Stimulated activated naive CD8-positive, alpha-beta T cell treated with anti-CD3 and anti-CD28 coated beads, Interleukin-15, amount 100 ng/mL, for 72 hours (primary cell): ENCODE data around the gene TMEM115.
A peak's percentile ranks its signal among the peaks of the same experiment; 100 is the strongest.

ENCODE experiments used
- ATAC-seq: fragments of 150-1000 bp; cut with Tn5 transposase; 2 replicates; pipeline ENCODE4 v1.10.0; 2021; ENCODE audit warnings: mild to moderate bottlenecking, moderate library complexity
- DNase-seq, 2 donors: peaks; one replicate each; pipeline ENCODE4 v3.0.0; 2021 to 2022
- H3K27ac Mint-ChIP-seq, 2 donors: one replicate each; pipeline ENCODE4 v1.8.0; 2022; ENCODE audit warnings: mild to moderate bottlenecking in 2 of 2, mixed read lengths in 2 of 2, moderate library complexity in 2 of 2
- H3K27me3 Mint-ChIP-seq: one replicate; pipeline ENCODE4 v1.8.0; 2022; ENCODE audit warnings: mixed read lengths
- H3K4me1 Mint-ChIP-seq: one replicate; pipeline ENCODE4 v1.8.0; 2022; ENCODE audit warnings: mild to moderate bottlenecking, mixed read lengths
- H3K4me3 Mint-ChIP-seq, 2 donors: one replicate each; pipeline ENCODE4 v1.8.0; 2022; ENCODE audit warnings: mild to moderate bottlenecking in 2 of 2, mixed read lengths in 2 of 2, moderate library complexity in 1 of 2
- H3K9me3 Mint-ChIP-seq, 2 donors: one replicate each; pipeline ENCODE4 v1.8.0; 2022; ENCODE audit warnings: mixed read lengths in 2 of 2

Gene TMEM115

GRCh38 chr3:50333744-50334328 lies 25.5 kb downstream of the TMEM115 start:
- ATAC-seq (no peak), DNase-seq (no peak)
- H3K27me3 Mint-ChIP-seq: no peaks in the 10 kb centered on the region
- peaks cover 61% of the 10 kb centered on the region for H3K4me1 Mint-ChIP-seq
- H3K4me3 Mint-ChIP-seq: peak overlapping the region; percentile 65 to 76
- no peaks in the 10 kb centered on the region for H3K9me3 Mint-ChIP-seq
- H3K27ac Mint-ChIP-seq: peak overlapping the region; percentile 77 to 85

GRCh38 chr3:50331364-50331907 lies 27.9 kb downstream of the TMEM115 start:
- Mint-ChIP-seq H3K27me3 (no peaks in the 10 kb centered on the region), H3K27ac (no peak overlapping the region), H3K4me1 (peaks cover 57% of the 10 kb centered on the region), H3K9me3 (no peaks in the 10 kb centered on the region), H3K4me3 (no peak overlapping the region)
- no peak for DNase-seq
- no peak for ATAC-seq

DNA sequence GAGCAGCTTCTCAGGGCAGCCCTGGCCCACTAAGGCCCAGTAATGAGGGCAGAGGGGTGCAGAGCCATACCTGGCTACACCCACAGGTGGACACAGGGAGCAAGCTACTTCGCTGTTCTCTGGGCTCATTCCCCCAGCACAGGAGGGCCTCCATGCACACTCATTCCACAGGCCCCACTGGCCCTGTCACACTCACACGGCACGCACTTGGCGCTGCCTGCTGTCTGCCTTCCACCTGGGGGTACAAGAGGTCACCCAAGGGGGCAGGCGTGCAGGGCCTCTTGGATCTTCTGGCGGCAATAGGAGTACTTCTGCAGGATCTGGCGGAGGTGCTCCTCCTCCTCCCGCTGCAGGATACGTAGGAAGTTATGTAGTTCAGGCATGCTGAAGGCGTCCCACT lies 29.0 kb downstream of the TMEM115 start:
- peaks cover 50% of the 10 kb centered on the region for H3K4me1 Mint-ChIP-seq
- H3K27me3 Mint-ChIP-seq: no peaks in the 10 kb centered on the region
- DNase-seq (no peak), ATAC-seq (no peak)
- H3K4me3 Mint-ChIP-seq: no peak overlapping the region
- H3K9me3 Mint-ChIP-seq: no peaks in the 10 kb centered on the region
- no peak overlapping the region for H3K27ac Mint-ChIP-seq

DNA sequence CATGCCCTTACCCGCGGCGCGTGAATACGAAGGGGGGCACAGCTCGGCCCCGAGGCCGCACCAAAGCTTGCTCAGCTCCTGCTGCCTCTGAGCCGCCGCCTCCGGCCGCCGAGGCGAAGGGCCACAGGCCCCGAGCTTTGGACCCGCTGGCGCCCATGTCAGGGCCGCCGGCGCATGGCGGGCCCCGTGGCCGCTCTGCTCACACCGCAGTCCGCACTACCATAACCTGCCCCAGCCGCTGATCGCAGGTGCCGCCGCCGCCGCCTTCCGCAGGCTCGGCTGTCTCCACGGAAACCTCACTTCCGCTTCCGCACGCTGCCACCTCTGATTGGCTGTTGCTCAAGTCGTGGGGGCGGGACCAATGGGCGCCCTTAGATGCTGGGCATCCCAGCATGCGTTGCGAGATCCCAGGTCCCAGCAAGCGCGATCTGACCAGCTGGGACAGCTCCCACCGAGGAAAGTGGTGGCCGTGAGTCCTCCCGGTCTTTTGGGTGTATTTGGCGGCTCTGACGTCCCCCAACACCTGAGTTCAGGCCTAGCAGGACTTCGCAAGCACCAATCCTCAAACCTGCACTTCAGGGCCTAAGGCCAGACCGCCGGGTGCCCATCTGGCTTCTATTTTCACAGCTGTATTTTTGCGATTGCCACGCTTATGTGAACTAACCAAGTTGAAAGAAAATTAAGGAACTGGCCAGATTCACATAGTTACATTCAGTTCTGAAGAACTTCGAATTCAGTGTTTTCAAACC lies 31.2 kb downstream of the TMEM115 start, which contains the start of gene TUSC2:
TUSC2 (minus strand) TSS at position 281 of the 749 bp plus-strand sequence; CDS start at position 157, 124 bp downstream.
- H3K27me3 Mint-ChIP-seq: no peaks in the 10 kb centered on the region
- peak within 1 kb of the TSS; percentile 87 for H3K4me3 Mint-ChIP-seq
- peak within 1 kb of the TSS; percentile 79 to 95 for H3K27ac Mint-ChIP-seq
- DNase-seq: peak; percentile 89 to 95
- peak; percentile 93 for ATAC-seq
- H3K9me3 Mint-ChIP-seq: no peaks in the 10 kb centered on the region
- peaks cover 50% of the 10 kb centered on the region for H3K4me1 Mint-ChIP-seq

DNA sequence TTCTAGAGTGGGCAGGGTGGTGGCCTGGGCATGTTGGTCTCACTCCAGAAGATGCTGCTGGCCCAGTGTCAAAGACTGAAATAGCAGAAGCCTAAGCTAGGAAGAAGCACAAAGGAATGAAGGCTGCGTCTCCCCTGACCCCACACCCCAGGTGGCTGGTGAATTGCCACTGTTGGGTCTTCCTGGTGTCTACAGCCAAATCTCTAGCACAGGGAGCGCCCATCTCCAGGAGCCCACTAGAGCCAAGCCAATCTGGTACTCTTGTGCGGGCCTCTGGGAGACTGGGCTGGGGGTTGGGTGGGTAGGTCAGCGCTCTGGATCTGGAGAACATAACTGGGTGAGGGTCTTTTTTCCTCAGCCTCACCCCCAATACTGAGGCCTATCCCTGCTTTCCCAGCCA lies 32.2 kb downstream of the TMEM115 start:
- Mint-ChIP-seq H3K9me3 (no peaks in the 10 kb centered on the region), H3K4me3 (peak overlapping the region; percentile 87)

GRCh38 chr3:50326182-50326541 lies 33.2 kb downstream of the TMEM115 start:
- no peak overlapping the region for H3K4me3 Mint-ChIP-seq
- ATAC-seq (no peak), DNase-seq (no peak)

More for the DNA sequence above, 32.2 kb downstream of the TMEM115 start:
- DNase-seq (no peak), ATAC-seq (no peak)
- H3K27ac Mint-ChIP-seq: peak overlapping the region; percentile 76 to 95
- peaks cover 60% of the 10 kb centered on the region for H3K4me1 Mint-ChIP-seq
- no peaks in the 10 kb centered on the region for H3K27me3 Mint-ChIP-seq

DNA sequence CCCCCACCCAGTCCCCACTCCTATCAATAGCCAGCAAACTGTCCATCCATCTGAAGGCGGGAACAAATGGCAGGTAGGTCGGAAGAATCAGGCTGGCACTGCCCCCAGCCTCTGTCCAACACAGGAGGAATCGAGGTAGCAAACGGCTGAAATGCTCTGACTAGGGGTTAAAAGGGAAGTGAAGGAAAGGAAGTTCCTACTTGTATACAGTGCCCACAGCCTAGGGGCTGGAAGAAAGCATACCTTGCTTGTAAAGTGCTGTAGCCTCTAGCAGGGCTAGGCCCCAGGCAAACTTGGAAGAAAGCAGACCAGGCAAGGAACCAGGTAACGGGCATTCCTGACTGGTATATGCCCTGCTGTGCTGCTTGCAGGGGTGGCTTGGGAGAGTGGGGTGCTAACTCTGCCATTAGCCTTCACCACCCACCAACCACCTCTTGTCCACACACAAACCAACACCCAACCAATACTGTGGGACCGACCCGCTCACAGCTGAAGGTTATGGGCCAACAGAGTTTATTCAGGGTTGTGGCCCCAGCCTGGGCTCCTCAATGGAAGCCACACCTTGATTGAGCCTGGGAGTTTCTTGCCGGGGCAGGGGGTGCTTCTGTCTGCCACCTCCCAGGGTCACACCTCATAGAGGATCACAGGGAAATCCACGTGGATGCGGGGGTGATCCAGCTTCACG lies 33.7 kb downstream of the TMEM115 start:
- no peaks in the 10 kb centered on the region for H3K9me3 Mint-ChIP-seq
- peaks cover 64% of the 10 kb centered on the region for H3K4me1 Mint-ChIP-seq
- peak overlapping the region in 1 of 2 donors; percentile 3 for H3K27ac Mint-ChIP-seq
- no peak for DNase-seq
- no peak overlapping the region for H3K4me3 Mint-ChIP-seq
- no peaks in the 10 kb centered on the region for H3K27me3 Mint-ChIP-seq
- ATAC-seq: no peak

More at GRCh38 chr3:50326182-50326541, 33.2 kb downstream of the TMEM115 start:
- H3K9me3 Mint-ChIP-seq: no peaks in the 10 kb centered on the region
- peaks cover 63% of the 10 kb centered on the region for H3K4me1 Mint-ChIP-seq
- no peak overlapping the region for H3K27ac Mint-ChIP-seq
- no peaks in the 10 kb centered on the region for H3K27me3 Mint-ChIP-seq

DNA sequence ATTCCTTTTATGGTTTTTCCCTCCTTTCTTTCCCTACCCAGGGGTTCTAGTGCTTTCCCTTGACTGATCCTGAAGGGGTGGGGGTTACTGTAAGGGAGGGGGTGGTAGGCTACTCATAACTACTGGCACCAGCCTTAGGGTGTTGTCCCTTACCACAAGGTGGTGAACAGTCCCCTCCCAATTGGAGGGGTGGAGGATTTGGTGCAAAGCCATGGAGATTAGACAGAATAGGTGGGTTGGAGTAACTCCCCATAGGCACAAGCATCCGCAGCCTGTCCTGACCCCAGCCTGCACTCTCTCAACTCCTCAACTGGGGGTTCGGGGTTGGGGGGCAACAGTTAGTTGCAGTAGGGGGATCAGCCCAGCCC lies 34.2 kb downstream of the TMEM115 start:
- Mint-ChIP-seq H3K4me3 (no peak overlapping the region), H3K9me3 (no peaks in the 10 kb centered on the region), H3K27ac (peak overlapping the region in 1 of 2 donors; percentile 3), H3K27me3 (no peaks in the 10 kb centered on the region), H3K4me1 (peaks cover 65% of the 10 kb centered on the region)
- ATAC-seq: no peak
- no peak for DNase-seq

GRCh38 chr3:50324351-50325112 lies 34.8 kb downstream of the TMEM115 start:
- Mint-ChIP-seq H3K4me3 (no peak overlapping the region), H3K9me3 (no peaks in the 10 kb centered on the region), H3K27ac (no peak overlapping the region), H3K4me1 (peaks cover 65% of the 10 kb centered on the region), H3K27me3 (no peaks in the 10 kb centered on the region)
- DNase-seq (peak; percentile 68 to 71), ATAC-seq (peak; percentile 48)

DNA sequence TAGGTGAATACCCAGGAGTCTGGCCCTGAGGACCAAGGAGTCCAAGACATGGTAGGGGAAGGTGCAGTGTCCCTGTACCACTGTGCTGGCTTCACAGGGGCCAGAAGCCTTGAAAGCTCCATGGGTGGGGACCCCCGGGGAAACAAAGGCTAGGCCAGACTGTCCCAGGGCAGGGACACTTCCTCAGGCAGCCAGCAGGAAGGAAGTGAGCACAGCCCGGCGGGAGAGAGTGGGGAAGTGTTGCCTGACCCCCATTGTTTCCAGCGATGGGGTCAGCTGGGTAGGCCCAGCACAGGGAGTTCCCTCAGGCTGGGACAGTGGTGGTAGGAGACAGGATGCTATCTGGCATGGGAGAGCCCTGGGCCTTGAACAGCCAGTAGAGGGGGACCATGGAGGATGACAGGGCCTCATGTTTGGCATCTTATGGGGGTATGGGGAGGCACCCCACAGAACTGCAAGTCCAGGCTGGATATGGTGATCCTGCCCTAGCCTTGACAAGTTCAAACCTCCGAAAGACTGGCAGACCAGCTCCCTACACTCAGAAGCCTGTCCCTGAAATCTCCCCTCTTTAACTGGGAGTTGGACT lies 35.6 kb downstream of the TMEM115 start:
- Mint-ChIP-seq H3K4me1 (peaks cover 70% of the 10 kb centered on the region), H3K27me3 (no peaks in the 10 kb centered on the region), H3K9me3 (no peaks in the 10 kb centered on the region), H3K27ac (peak overlapping the region in 1 of 2 donors; percentile 52), H3K4me3 (no peak overlapping the region)
- ATAC-seq: no peak
- DNase-seq: no peak

DNA sequence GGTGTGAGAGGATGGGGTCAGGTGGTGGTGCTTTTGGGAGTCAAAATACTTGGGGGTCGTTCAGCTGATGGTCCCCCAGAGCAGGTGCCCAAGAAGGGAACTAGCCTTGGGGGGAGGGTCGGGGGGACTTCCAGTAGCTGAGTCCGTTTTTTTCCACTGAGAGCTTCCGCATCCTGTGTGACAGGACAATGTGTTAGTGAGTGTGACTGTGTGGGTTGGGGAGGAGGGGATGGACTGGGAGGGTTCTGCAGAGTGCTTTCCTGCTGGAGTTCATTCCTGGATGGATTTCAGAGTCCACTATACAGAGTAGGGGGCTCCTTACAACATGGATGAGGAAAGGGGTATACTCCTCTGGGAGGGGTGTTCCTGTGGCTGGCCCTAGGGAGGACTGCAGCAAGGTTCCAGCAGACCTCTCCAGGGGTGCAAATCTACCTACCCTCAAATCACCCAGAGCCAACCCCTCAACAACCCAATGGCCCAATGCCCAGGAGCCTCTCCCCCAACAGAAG lies 36.2 kb downstream of the TMEM115 start:
- H3K27me3 Mint-ChIP-seq: no peaks in the 10 kb centered on the region
- DNase-seq: no peak
- H3K4me3 Mint-ChIP-seq: no peak overlapping the region
- H3K4me1 Mint-ChIP-seq: peaks cover 75% of the 10 kb centered on the region
- no peak for ATAC-seq
- no peaks in the 10 kb centered on the region for H3K9me3 Mint-ChIP-seq
- H3K27ac Mint-ChIP-seq: peak overlapping the region in 1 of 2 donors; percentile 52

DNA sequence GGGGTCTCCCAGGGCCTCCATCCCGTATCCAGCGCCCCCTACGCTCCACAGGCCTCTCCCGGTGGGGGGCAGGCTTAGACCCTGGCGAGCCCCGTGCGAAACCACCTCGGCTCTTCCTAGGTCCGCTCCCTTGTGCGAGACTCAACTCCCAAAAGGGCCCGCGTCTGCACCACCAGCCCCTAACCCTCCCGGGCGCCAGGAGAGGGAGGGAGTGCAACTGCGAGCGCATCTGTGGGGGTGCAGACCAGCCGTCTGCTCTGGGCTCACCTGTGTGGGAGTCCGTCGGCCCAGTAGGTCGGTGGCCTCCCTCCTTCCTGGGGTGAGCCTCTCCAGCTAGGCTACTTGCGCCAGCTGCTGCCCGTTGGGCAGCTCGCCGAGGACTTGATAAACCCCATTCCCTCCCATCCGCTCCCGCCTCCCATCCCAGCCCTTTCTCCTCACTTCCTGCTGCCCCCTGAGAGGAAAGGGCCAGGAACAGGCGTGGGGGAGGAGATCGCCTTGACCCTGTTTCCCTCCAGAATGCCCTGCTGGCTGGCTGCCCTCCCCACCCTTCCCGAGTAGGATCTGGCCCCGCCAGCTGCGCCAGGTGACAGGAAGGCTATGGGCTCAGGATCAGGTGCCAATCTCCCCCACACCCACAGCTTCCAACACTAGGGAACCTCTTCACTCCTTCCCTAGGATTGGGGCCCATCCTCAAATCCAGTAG lies 36.8 kb downstream of the TMEM115 start, which contains the start of gene HYAL2:
HYAL2 (minus strand) TSS at position 360 of the 706 bp plus-strand sequence. CDS start 2,256 bp downstream, outside the sequence.
- Mint-ChIP-seq H3K9me3 (no peaks in the 10 kb centered on the region), H3K27ac (peak within 1 kb of the TSS; percentile 99 to 100), H3K27me3 (no peaks in the 10 kb centered on the region), H3K4me3 (peak within 1 kb of the TSS; percentile 83 to 85), H3K4me1 (peaks cover 78% of the 10 kb centered on the region)
- DNase-seq: no peak
- ATAC-seq: no peak

DNA sequence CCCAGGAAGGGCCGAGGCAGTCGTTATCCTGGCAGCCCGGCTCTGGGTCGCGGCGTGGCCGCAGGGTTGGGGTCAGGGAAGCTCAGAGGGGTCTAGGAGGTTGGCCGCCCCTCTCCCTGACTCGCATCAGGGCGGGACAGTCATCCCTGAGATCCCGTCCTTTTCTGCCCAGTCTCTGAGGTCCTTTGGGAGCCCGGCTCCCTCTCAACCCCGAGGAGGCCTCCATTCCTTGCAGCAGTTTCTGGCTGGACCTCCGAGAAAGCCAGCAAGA lies 37.3 kb downstream of the TMEM115 start:
- no peak for DNase-seq
- Mint-ChIP-seq H3K27me3 (no peaks in the 10 kb centered on the region), H3K27ac (peak overlapping the region; percentile 65 to 100), H3K9me3 (no peaks in the 10 kb centered on the region), H3K4me3 (peak overlapping the region; percentile 83 to 85), H3K4me1 (peaks cover 78% of the 10 kb centered on the region)
- ATAC-seq: no peak

DNA sequence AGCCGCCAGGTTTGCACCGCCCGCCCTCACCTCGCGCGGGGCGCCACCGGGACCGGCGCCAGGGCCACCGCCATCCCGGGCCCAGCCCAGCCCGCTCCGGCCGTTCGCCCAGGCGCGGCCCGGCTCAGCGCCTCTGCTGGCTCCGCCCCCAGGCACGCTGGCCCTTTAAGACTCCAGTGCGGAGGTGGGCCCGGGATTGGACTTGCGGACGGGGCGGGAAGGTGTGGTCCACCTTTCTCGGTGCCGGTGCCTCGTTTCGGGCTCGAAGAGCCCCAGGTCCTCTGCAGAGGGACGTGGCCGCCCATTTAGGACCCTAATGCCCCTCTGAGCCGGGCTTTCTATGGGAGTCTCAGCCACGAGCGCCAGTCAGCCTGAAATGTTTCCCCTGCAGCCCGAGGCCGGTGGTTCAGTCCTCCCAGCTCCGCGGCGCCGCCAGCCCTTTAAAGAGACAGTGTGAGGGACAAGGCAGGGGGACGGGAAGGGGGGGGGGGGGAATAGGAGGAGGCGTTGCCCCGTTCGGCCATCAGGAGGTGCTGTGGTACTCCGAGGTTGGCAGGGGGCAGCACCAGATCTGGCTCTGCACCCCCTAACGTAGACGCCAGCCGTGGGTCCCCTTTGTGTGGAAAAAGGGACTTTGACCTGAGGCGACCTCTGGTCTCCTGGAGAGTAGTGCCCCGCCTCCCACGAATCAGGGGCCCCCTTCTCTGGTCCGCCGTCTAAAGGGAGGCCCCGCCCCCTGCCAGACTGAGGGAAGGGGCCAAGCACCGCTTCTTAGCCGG lies 37.8 kb downstream of the TMEM115 start:
- Mint-ChIP-seq H3K4me3 (peak overlapping the region; percentile 83 to 85), H3K4me1 (peaks cover 78% of the 10 kb centered on the region), H3K27ac (peak overlapping the region; percentile 99 to 100), H3K27me3 (no peaks in the 10 kb centered on the region), H3K9me3 (no peaks in the 10 kb centered on the region)
- ATAC-seq (peak; percentile 79), DNase-seq (peak; percentile 84 to 86)
